ENCODE measurements around the gene TACC2.

Gene TACC2

GRCh38 chr10:122199689-122200088 is 210.7 kb downstream of the TACC2 start:
- TF ChIP-seq REST (IDR thresholded peaks at IDR 0.05; ENCODE audit: insufficient read depth in 1 of 2, low read depth in 2 of 2, low read length in 2 of 2), result no peak
- TF ChIP-seq TAF1 (IDR thresholded peaks at IDR 0.05; ENCODE audit: borderline replicate concordance, insufficient read depth, low read length), result no peak
- no peak for TF ChIP-seq POLR2AphosphoS5 (IDR thresholded peaks at IDR 0.05; ENCODE audit: low read depth, low read length)
- TF ChIP-seq SIN3A (IDR thresholded peaks at IDR 0.05; ENCODE audit: borderline replicate concordance, insufficient read depth, low read length), result no peak
- TF ChIP-seq FOXP2 (optimal IDR thresholded peaks at IDR 0.05; ENCODE audit: borderline replicate concordance, extremely low read depth, extremely low read length, insufficient read depth), result no peak

GRCh38 chr10:122201401-122201800 is 212.4 kb downstream of the TACC2 start:
- TF ChIP-seq TAF1 (IDR thresholded peaks at IDR 0.05; ENCODE audit: borderline replicate concordance, insufficient read depth, low read length) (no peak), FOXP2 (optimal IDR thresholded peaks at IDR 0.05; ENCODE audit: borderline replicate concordance, extremely low read depth, extremely low read length, insufficient read depth) (no peak), SIN3A (IDR thresholded peaks at IDR 0.05; ENCODE audit: borderline replicate concordance, insufficient read depth, low read length) (no peak), REST (IDR thresholded peaks at IDR 0.05; ENCODE audit: insufficient read depth in 1 of 2, low read depth in 2 of 2, low read length in 2 of 2) (no peak), POLR2AphosphoS5 (IDR thresholded peaks at IDR 0.05; ENCODE audit: low read depth, low read length) (no peak)

GRCh38 chr10:122204691-122205489 is 215.9 kb downstream of the TACC2 start:
- TF ChIP-seq SIN3A (IDR thresholded peaks at IDR 0.05; ENCODE audit: borderline replicate concordance, insufficient read depth, low read length) (no peak), REST (IDR thresholded peaks at IDR 0.05; ENCODE audit: insufficient read depth in 1 of 2, low read depth in 2 of 2, low read length in 2 of 2) (no peak), FOXP2 (optimal IDR thresholded peaks at IDR 0.05; ENCODE audit: borderline replicate concordance, extremely low read depth, extremely low read length, insufficient read depth) (no peak), POLR2AphosphoS5 (IDR thresholded peaks at IDR 0.05; ENCODE audit: low read depth, low read length) (no peak), TAF1 (IDR thresholded peaks at IDR 0.05; ENCODE audit: borderline replicate concordance, insufficient read depth, low read length) (no peak)

- no peak for TF ChIP-seq REST (IDR thresholded peaks at IDR 0.05; ENCODE audit: insufficient read depth in 1 of 2, low read depth in 2 of 2, low read length in 2 of 2)
- no peak for TF ChIP-seq SIN3A (IDR thresholded peaks at IDR 0.05; ENCODE audit: borderline replicate concordance, insufficient read depth, low read length)
- no peak for TF ChIP-seq POLR2AphosphoS5 (IDR thresholded peaks at IDR 0.05; ENCODE audit: low read depth, low read length)
- TF ChIP-seq TAF1 (IDR thresholded peaks at IDR 0.05; ENCODE audit: borderline replicate concordance, insufficient read depth, low read length), result no peak
- no peak for TF ChIP-seq FOXP2 (optimal IDR thresholded peaks at IDR 0.05; ENCODE audit: borderline replicate concordance, extremely low read depth, extremely low read length, insufficient read depth)
Measured at GRCh38 chr10:122206471-122207065, 217.6 kb downstream of the TACC2 start.

All from PFSK-1 (cell line).